ENCODE results near the gene RNF125.

DNA sequence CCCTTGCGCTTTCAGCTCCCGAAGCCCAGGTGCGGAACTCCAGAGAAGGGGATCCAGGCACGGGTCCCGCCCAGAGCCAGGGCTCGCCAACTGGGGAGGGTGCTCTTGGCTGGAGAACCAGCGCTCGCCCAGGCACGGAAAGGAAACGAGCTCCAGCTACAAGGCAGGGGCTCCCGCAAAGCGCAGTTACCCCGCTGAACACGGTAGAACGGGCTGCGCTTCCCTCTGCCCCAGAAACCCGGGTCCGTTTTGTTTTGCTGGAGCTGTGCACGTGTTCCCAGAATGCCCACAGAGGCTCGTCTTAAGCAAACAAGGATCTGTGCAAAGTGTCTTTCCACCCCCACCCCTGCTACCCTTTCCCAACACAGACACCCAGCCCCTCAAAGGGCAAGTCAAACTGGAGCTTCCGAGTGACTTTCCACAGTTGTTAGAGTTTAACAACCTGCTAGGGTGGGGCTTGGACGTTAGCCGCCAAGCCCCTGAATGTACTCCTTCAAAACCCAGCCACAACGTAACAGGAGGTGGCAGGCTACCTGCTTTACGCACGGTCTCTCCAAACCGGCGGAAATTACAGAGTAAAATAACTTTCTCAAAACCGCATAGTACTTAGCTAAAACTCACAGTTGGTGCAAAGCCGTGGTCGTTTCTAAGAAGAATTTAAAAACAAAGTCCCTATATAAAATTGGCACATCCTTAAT lies 775 bp downstream of the RNF125 start:
- no peak for TF ChIP-seq FOXM1 (IDR thresholded peaks at IDR 0.05; ENCODE audit: borderline replicate concordance)
- no peak for TF ChIP-seq BHLHE40 (IDR thresholded peaks at IDR 0.05; ENCODE audit: borderline replicate concordance)
- TF ChIP-seq SUZ12 (IDR thresholded peaks at IDR 0.05): no peak
- TF ChIP-seq L3MBTL2 (conservative IDR thresholded peaks at IDR 0.05): no peak
- TF ChIP-seq TARDBP (IDR thresholded peaks at IDR 0.05): no peak
- no peak for TF ChIP-seq SP1 (IDR thresholded peaks at IDR 0.05)
- TF ChIP-seq, protein P1, sequence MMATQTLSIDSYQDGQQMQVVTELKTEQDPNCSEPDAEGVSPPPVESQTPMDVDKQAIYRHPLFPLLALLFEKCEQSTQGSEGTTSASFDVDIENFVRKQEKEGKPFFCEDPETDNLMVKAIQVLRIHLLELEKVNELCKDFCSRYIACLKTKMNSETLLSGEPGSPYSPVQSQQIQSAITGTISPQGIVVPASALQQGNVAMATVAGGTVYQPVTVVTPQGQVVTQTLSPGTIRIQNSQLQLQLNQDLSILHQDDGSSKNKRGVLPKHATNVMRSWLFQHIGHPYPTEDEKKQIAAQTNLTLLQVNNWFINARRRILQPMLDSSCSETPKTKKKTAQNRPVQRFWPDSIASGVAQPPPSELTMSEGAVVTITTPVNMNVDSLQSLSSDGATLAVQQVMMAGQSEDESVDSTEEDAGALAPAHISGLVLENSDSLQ (IDR thresholded peaks at IDR 0.05): no peak
- no peak for TF ChIP-seq ELF4 (IDR thresholded peaks at IDR 0.05)

Data from HEK293T (cell line).